MM.1S (cell line): Measurements from ENCODE around the gene TMEM198.

Source experiments
- EZH2phosphoT487 ChIP-seq: fragments of 300-600 bp; sonication (generic); IDR thresholded peaks from 2 replicates; pipeline ENCODE4 v1.6.1; 2018; ENCODE audit warnings: antibody characterized with exemption, low read length
- TF ChIP-seq, protein P1 (sequence below): fragments of 300-600 bp; sonication (generic); IDR thresholded peaks from 2 replicates; pipeline ENCODE4 v1.5.1; 2016; ENCODE audit warnings: antibody characterized with exemption, low read length, mixed read lengths

DNA sequence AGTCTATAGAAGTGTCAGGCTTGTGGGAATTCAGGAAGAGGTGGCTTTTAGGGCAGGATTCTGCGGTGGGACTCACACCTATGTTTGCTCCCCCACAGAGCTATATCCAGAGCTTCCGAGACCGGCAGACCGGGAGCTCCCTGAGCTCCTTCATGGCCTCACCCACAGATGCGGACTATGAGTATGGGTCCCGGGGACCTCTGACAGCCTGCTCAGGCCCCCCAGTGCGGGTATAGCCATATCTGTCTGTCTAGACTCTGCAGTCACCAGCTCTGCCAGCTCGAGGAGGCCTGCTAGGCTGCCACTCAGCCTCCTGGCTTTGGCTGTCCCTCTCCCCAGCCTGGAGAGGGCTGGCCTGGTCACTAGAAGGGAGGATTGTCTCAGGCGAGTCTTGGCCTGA, 5.8 kb downstream of the TMEM198 start:
- TF ChIP-seq, protein P1, sequence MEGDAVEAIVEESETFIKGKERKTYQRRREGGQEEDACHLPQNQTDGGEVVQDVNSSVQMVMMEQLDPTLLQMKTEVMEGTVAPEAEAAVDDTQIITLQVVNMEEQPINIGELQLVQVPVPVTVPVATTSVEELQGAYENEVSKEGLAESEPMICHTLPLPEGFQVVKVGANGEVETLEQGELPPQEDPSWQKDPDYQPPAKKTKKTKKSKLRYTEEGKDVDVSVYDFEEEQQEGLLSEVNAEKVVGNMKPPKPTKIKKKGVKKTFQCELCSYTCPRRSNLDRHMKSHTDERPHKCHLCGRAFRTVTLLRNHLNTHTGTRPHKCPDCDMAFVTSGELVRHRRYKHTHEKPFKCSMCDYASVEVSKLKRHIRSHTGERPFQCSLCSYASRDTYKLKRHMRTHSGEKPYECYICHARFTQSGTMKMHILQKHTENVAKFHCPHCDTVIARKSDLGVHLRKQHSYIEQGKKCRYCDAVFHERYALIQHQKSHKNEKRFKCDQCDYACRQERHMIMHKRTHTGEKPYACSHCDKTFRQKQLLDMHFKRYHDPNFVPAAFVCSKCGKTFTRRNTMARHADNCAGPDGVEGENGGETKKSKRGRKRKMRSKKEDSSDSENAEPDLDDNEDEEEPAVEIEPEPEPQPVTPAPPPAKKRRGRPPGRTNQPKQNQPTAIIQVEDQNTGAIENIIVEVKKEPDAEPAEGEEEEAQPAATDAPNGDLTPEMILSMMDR = no peak
- TF ChIP-seq EZH2phosphoT487 = no peak
